NCI-H2227 treated with DMSO at 0.1 percent for 48 hours (cell line): ENCODE results near the gene TMEM132A.

Experiments
- DNase-seq: peaks from one replicate; lab custom pipeline; 2025; lab: John Stamatoyannopoulos, UW

TMEM132A gene

GRCh38 chr11:60921777-60922335 is 2.4 kb upstream of the TMEM132A start:
- no peak for DNase-seq

GRCh38 chr11:60922906-60923305 is 1.4 kb upstream of the TMEM132A start:
- DNase-seq: no peak

DNA sequence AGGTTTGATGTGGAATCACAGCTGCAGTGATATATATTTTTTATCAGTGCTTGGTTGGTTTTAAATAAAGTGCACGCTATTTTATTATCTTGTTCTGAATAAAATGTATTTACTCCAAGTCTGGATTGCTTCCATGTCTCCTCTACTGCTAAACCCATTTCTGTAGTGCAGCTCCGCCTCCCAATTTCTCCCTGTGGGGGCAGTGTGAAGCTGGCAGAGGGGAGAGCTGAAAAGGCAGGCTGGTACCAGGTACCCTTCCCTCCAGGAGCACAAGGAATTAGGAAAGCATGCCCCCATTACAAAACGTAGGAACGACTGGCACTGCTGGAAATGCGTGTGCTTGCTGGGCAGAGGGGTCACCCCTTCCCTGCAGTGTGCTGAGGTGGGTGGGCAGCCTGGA is 934 bp upstream of the TMEM132A start:
- DNase-seq: no peak

- no peak for DNase-seq
These were observed 505 bp upstream of the TMEM132A start for GRCh38 chr11:60923800-60924109.

- DNase-seq: peak; percentile 17
These were observed 920 bp downstream of the TMEM132A start for GRCh38 chr11:60924906-60925853.

DNA sequence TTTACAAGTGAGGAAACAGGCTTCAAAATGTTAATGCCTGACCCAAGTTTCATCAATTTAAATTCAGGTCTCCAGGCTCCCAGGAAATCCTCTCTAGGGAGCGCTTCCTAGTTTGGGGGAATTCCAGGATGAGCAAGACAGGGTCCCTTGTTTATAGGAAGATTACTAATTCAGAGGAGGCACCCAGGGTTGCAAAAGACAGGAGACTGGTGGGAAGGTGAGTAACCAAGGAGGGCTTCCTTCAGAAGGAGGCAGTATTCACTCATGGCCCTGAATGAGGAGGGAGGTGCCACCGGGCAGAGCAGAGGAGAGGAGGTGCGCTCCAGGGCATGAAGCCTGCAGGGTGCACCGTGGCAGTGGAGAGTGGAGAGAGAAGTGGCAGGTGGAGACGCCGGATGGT is 1.6 kb downstream of the TMEM132A start:
- no peak for DNase-seq

DNA sequence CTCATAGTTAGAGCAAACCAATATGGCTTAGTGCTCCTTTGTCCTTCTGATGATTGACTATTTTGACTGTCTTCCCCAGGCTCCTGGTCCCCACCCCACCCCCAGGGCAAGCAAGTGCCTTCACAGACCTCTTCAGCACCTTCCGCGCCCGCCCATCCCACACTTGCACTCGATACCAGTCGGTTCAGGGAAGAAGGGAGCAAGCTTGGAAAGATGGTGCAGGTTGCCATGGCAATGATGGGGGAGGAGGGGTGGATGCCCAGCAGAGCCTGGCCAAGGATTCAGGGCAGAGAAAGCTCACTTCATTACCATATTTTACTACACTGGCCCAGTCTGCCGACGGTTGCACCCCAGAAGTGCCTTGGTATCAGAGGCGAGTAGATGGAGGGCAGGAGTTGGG is 2.2 kb downstream of the TMEM132A start:
- no peak for DNase-seq

- no peak for DNase-seq
These were observed 2.9 kb downstream of the TMEM132A start for GRCh38 chr11:60927061-60927592.

DNA sequence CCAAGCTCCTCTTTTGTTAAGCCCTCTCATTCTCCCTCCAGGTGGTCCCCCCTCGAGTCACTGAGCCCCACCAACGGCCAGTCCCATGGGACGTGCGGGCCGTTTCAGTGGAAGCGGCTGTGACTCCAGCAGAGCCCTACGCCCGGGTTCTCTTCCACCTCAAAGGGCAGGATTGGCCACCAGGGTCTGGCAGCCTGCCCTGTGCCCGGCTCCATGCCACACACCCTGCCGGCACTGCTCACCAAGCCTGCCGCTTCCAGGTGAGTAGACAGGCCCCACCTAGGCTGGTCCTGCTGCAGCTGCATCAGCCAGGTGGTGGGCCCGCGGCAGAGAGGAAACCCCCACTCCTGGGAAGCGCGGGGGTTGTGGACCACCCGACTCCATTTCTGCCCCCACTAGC is 3.3 kb downstream of the TMEM132A start:
- no peak for DNase-seq

- no peak for DNase-seq
These were observed 4.3 kb downstream of the TMEM132A start for GRCh38 chr11:60928563-60929001.

DNA sequence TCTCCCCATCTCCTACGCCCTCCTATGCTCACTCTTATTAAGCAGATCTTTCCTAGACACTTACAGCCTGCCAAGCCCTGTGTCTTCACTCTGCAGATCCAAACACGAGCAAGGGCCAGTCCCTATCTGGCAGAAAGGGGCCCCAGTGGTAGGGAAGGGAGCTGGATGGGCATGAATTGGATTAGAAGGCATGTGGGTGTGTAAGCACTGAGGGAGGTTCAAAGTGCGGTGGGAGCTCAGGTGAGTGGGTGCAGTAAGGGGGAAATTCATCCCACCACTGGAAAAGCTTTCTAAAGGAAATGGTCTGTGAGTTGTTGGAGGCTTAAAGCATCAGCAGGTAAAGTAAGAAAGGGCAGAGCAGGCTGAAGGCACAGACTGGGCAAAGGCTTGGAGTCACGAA is 5.5 kb downstream of the TMEM132A start:
- DNase-seq: no peak

DNA sequence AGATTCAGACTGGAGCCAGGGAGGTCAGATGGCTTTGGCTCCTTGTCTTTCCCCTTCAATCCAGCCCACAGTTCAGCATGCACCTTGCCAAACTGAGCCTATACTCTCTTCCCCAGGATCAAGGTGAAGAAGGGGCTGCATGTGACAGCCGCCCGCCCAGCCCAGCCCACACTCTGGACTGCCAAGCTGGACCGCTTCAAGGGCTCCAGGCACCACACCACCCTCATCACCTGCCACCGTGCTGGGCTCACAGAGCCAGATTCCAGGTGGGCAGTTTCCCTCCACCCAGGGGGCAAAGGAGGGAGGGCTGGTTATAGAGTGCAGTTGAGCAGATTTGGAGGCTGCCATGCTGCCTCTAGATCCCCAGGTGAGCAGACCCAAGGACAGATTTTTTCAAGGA is 6.1 kb downstream of the TMEM132A start:
- no peak for DNase-seq

- no peak for DNase-seq
These were observed 7.7 kb downstream of the TMEM132A start for GRCh38 chr11:60931917-60932316.

GRCh38 chr11:60932605-60933356 is 8.5 kb downstream of the TMEM132A start:
- DNase-seq: no peak

DNA sequence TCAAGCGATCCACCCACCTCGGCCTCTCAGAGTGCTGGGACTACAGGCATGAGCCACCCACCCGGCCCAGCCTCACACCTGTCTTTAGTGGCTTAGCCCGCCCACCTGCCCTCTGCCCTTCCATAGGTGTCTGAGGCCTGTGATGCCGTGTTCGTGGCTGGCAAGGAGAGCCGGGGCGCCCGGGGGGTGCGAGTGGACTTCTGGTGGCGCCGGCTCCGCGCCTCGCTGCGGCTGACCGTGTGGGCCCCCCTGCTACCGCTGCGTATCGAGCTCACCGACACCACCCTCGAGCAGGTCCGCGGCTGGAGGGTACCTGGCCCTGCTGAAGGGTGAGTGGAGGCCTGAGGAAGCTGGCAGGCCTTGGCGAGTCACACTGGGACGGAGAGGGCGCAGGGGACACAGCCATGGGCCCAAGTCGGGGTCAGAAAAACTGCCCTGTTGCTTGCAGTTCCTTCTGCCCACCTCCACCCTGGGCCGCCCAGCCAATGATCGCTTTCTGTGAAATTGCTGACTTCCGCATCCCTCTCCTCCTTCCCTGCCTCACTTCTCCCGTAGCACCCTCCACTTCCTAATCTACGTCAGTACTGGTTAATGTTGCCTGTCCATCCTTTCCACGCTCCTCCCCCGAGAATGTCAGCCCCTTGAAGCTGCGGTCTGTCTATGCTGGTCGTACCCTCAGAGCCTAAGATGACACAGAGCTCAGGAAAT is 9.3 kb downstream of the TMEM132A start:
- no peak for DNase-seq

DNA sequence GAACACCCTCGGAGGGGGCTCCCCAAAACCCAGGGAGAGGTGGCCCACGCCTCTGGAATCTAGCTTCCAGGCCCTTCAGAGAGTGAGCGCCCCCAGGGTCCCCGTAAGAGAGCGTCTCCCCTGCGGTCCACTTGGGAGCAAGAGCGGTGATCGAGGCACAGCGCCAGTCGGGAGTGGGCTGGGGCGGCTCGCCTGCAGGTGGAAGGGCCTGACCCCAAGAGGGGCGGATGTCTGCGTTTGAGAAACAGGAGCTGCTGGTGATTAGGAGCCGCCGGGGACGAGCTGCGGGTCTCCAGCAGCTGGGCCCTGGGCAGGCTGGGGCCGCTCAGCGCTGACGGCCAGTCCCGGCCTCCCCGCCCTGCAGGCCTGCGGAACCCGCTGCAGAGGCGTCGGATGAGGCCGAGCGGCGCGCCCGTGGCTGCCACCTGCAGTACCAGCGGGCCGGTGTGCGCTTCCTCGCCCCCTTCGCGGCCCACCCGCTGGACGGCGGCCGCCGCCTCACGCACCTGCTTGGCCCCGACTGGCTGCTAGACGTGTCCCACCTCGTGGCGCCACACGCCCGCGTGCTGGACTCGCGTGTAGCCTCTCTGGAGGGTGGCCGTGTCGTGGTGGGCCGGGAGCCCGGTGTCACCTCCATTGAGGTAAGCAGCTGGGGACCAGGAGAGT is 10.0 kb downstream of the TMEM132A start:
- no peak for DNase-seq

DNA sequence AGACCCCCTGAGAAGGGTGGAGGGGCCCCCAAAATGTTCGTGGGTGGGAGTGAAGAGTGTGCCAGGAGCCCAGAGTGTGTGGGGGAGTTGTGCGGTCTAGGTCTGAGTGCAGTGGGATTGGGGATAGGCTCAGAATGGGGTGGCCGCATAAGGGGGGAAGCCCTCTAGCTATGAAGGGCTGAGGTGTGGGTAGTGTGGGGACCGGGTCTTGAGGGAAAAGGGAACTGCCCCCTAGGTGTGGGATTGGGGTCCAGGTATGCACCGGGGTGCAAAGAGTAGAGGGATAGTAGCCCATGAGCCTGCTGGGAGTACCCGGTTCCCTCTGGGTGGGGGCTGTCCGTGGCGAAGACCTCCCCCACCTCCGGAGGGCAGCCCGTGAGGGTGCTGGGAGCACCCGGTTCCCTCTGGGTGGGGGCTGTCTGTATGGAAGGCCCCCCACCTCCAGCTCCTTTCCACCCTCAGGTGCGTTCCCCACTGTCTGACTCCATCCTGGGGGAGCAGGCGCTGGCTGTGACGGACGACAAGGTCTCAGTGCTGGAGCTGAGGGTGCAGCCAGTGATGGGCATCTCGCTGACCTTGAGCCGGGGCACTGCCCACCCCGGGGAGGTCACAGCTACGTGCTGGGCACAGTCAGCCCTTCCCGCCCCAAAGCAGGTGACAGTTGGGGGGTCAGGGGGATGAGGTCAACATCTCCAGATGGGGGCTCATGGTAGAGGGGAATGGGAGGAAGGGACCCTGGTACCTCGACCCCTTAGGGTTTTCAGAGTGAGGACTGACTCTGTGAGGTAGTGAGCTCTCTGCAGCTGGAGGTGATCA is 10.7 kb downstream of the TMEM132A start:
- DNase-seq: no peak

DNA sequence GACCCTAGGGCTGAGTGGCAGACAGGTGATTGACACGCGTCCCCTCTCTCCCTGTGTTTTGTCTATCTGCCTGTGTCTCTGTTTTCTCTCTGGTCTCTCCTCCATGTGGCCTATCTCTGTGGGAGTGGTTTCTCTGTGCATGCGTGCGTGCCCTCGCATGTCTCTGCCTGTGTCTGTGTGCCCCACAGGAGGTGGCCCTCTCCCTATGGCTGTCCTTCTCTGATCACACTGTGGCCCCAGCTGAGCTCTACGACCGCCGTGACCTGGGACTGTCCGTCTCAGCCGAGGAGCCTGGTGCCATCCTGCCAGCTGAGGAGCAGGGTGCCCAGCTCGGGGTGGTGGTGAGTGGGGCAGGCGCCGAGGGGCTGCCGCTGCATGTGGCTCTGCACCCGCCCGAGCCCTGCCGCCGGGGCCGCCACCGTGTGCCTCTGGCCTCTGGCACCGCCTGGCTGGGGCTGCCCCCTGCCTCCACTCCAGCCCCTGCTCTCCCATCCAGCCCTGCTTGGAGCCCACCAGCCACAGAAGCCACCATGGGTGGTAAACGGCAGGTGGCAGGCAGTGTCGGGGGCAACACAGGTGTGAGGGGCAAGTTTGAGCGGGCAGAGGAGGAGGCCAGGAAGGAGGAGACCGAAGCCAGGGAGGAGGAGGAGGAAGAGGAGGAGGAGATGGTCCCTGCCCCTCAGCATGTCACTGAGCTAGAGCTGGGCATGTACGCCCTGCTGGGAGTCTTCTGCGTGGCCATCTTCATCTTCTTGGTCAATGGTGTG is 11.6 kb downstream of the TMEM132A start:
- DNase-seq: no peak

- no peak for DNase-seq
These were observed 12.3 kb downstream of the TMEM132A start for GRCh38 chr11:60936467-60937143.
